HCT116 (cell line): ENCODE data around the gene DTNBP1. TPM values are rescaled to one million over a fixed set of nuclear protein-coding genes. Genes with fewer than 3 reads are reported as not detected.

Experiments
- ATAC-seq: fragments of 200-7000 bp; cut with Tn5 transposase; 2 replicates; pipeline ENCODE4 v1.9.1; 2020; ENCODE audit warnings: mild to moderate bottlenecking, moderate library complexity
- BruUV-seq: library from RNA; stranded (reverse); fragments of 400-500 nt; replicated peaks from 2 replicates; lab custom pipeline; 2021; lab: Mats Ljungman, UMichigan
- CTCF ChIA-PET: fragments of 300-600 bp; sonication (Branson Sonifier 250); formaldehyde crosslinking; loops from one replicate; lab custom pipeline; 2021; ENCODE audit warnings: antibody characterized with exemption; lab: Charles Lee
- POLR2A ChIA-PET: fragments of 300-600, 350-600 bp; sonication (Branson Sonifier 250); formaldehyde crosslinking; loops from one replicate; lab custom pipeline; 2021; ENCODE audit warnings: antibody characterized with exemption; lab: Charles Lee
- RAD21 ChIA-PET, 2 experiments: fragments of 300-600 bp; sonication (Branson Sonifier 250); formaldehyde crosslinking; loops; one replicate each; lab custom pipeline; 2023; ENCODE audit warnings: low total read pairs in 2 of 2; ENCODE audit not compliant: uncharacterized antibody in 2 of 2, unreplicated experiment in 2 of 2, low non-redundant PET in 1 of 2; lab: Charles Lee
- DNase-seq: peaks from one replicate; pipeline ENCODE4 v3.0.0-alpha.2; 2010; ENCODE audit warnings: low read depth, low spot score
- H2AFZ ChIP-seq: fragments of 200-600 bp; shearing (Covaris generic), sonication (generic); 2 replicates; pipeline ENCODE4 v1.6.1; 2017; ENCODE audit warnings: low read depth, mixed run types, mixed read lengths, antibody characterized with exemption, low read length; ENCODE audit not compliant: poor library complexity, severe bottlenecking
- H3K27ac ChIP-seq: 2 replicates; pipeline ENCODE4 v1.5.1; 2012; ENCODE audit warnings: low read depth, low read length
- H3K27me3 ChIP-seq: fragments of 200-600 bp; sonication (generic); 2 replicates; pipeline ENCODE4 v1.6.1; 2016; ENCODE audit warnings: mixed run types, low read length, mixed read lengths; ENCODE audit not compliant: insufficient read depth
- H3K36me3 ChIP-seq, 2 experiments: fragments of 200-500 bp in 1 of 2; fragments of 200-600 bp in 1 of 2; sonication (Bioruptor generic) in 1 of 2; sonication (generic) in 1 of 2; 2 replicates each; pipeline versions ENCODE4 v1.5.1 to v1.6.1; 2014 to 2016; ENCODE audit warnings: low read length in 2 of 2, inconsistent platforms in 1 of 2, mixed read lengths in 1 of 2, mixed run types in 1 of 2; ENCODE audit not compliant: insufficient read depth in 2 of 2, control insufficient read depth in 1 of 2
- H3K4me1 ChIP-seq, 2 experiments: fragments of 200-600 bp in 1 of 2; sonication (generic) in 1 of 2; 2 replicates each; pipeline versions ENCODE4 v1.5.1 to v1.6.1; 2012 to 2017; ENCODE audit warnings: low read length in 2 of 2, inconsistent platforms in 1 of 2, mild to moderate bottlenecking in 1 of 2, mixed read lengths in 1 of 2, mixed run types in 1 of 2, moderate library complexity in 1 of 2; ENCODE audit not compliant: insufficient read depth in 2 of 2, control insufficient read depth in 1 of 2
- H3K4me2 ChIP-seq: fragments of 200-600 bp; sonication (generic); 2 replicates; pipeline ENCODE4 v1.6.1; 2017; ENCODE audit warnings: mixed run types, low read length, mixed read lengths
- H3K4me3 ChIP-seq, 2 experiments: fragments of 200-600 bp in 1 of 2; sonication (generic) in 1 of 2; replicated peaks in 1 of 2; 2 replicates each; pipeline ENCODE4 v1.5.1; 2011 to 2016; ENCODE audit warnings: low read length in 2 of 2, control low read depth in 1 of 2, low read depth in 1 of 2, mild to moderate bottlenecking in 1 of 2, mixed read lengths in 1 of 2, mixed run types in 1 of 2
- H3K79me2 ChIP-seq: fragments of 200-600 bp; sonication (generic); 2 replicates; pipeline ENCODE4 v1.6.1; 2017; ENCODE audit warnings: mild to moderate bottlenecking, mixed run types, low read length, moderate library complexity, mixed read lengths; ENCODE audit not compliant: insufficient read depth
- H3K9ac ChIP-seq: fragments of 200-600 bp; sonication (generic); 2 replicates; pipeline ENCODE4 v1.6.1; 2016; ENCODE audit warnings: low read length, mixed read lengths
- H3K9me2 ChIP-seq: fragments of 200-600 bp; sonication (generic), shearing (Covaris generic); 2 replicates; pipeline ENCODE4 v1.6.1; 2017; ENCODE audit warnings: mixed run types, mild to moderate bottlenecking, moderate library complexity; ENCODE audit not compliant: insufficient read depth
- H3K9me3 ChIP-seq, 2 experiments: fragments of 200-500 bp in 1 of 2; fragments of 200-600 bp in 1 of 2; sonication (Bioruptor generic) in 1 of 2; sonication (generic) in 1 of 2; 2 replicates each; pipeline ENCODE4 v1.6.1; 2014 to 2017; ENCODE audit warnings: low read length in 2 of 2, mixed read lengths in 2 of 2, inconsistent platforms in 1 of 2, low read depth in 1 of 2, mild to moderate bottlenecking in 1 of 2, mixed run types in 1 of 2, moderate library complexity in 1 of 2; ENCODE audit not compliant: control insufficient read depth in 1 of 2, insufficient read depth in 1 of 2
- H4K20me1 ChIP-seq: fragments of 200-600 bp; sonication (generic), shearing (Covaris generic); 2 replicates; pipeline ENCODE4 v1.6.1; 2017; ENCODE audit warnings: mixed run types, mild to moderate bottlenecking, moderate library complexity; ENCODE audit not compliant: insufficient read depth
- CBX3 ChIP-seq: IDR thresholded peaks from 2 replicates; pipeline ENCODE4 v1.6.1; 2012; ENCODE audit warnings: low read depth
- EGR1 ChIP-seq: IDR thresholded peaks from 2 replicates; pipeline ENCODE4 v1.6.1; 2012; ENCODE audit warnings: low read depth
- EZH2 ChIP-seq: fragments of 200-600 bp; sonication (generic); IDR thresholded peaks from 2 replicates; pipeline ENCODE4 v1.6.1; 2017; ENCODE audit warnings: antibody characterized with exemption, mixed run types
- EZH2phosphoT487 ChIP-seq: fragments of 200-600 bp; IDR thresholded peaks from 2 replicates; pipeline ENCODE4 v1.6.1; 2018; ENCODE audit warnings: antibody characterized with exemption, borderline replicate concordance
- FOSL1 ChIP-seq: IDR thresholded peaks from 2 replicates; pipeline ENCODE4 v1.6.1; 2012; ENCODE audit warnings: low read depth
- JUND ChIP-seq: IDR thresholded peaks from 2 replicates; pipeline ENCODE4 v1.6.1; 2012
- POLR2AphosphoS5 ChIP-seq: IDR thresholded peaks from 2 replicates; pipeline ENCODE4 v1.6.1; 2011; ENCODE audit warnings: mild to moderate bottlenecking, low read depth, low read length, moderate library complexity
- RAD21 ChIP-seq: IDR thresholded peaks from 2 replicates; pipeline ENCODE4 v1.6.1; 2012; ENCODE audit warnings: low read depth, mild to moderate bottlenecking
- SP1 ChIP-seq: IDR thresholded peaks from 2 replicates; pipeline ENCODE4 v1.6.1; 2012; ENCODE audit warnings: low read depth
- SRF ChIP-seq: IDR thresholded peaks from 2 replicates; pipeline ENCODE4 v1.6.1; 2012; ENCODE audit warnings: low read depth
- YY1 ChIP-seq: IDR thresholded peaks from 2 replicates; pipeline ENCODE4 v1.6.1; 2011; ENCODE audit warnings: low read length, low read depth, moderate library complexity, mild to moderate bottlenecking; ENCODE audit not compliant: insufficient replicate concordance; ENCODE audit errors: extremely low read depth
- intact Hi-C: fragments of 100-400 bp; cut with micrococcal nuclease; formaldehyde crosslinking; loops from 2 replicates; pipeline ENCODE4 v1.10.0; 2022
- total RNA-seq: library from RNA; stranded (reverse); gene quantifications from one replicate; pipeline ENCODE4 v1.2.1, GENCODE V29; 2021; ENCODE audit not compliant: unreplicated experiment
- TF ChIP-seq, protein P1 (sequence below): IDR thresholded peaks from 2 replicates; pipeline ENCODE4 v1.6.1; 2012
- TF ChIP-seq, protein P2 (sequence below): IDR thresholded peaks from 2 replicates; pipeline ENCODE4 v1.6.1; 2012; ENCODE audit warnings: low read depth
- TF ChIP-seq, protein P3 (sequence below), 3 experiments: fragments of 200-600 bp in 1 of 3; sonication (generic) in 1 of 3; IDR thresholded peaks in 2 of 3; conservative IDR thresholded peaks in 1 of 3; 2 replicates each; pipeline ENCODE4 v1.5.1; 2012 to 2017; ENCODE audit warnings: low read depth in 2 of 3, low read length in 2 of 3, antibody characterized with exemption in 1 of 3, borderline replicate concordance in 1 of 3, control low read depth in 1 of 3, mild to moderate bottlenecking in 1 of 3, mixed read lengths in 1 of 3, mixed run types in 1 of 3, moderate library complexity in 1 of 3; ENCODE audit not compliant: insufficient read depth in 1 of 3
- TF ChIP-seq, protein P4 (sequence below): IDR thresholded peaks from 2 replicates; pipeline ENCODE4 v1.6.1; 2012

Gene DTNBP1
- total RNA-seq, 1 experiment from 2014 or later: 16.7 TPM

DNA sequence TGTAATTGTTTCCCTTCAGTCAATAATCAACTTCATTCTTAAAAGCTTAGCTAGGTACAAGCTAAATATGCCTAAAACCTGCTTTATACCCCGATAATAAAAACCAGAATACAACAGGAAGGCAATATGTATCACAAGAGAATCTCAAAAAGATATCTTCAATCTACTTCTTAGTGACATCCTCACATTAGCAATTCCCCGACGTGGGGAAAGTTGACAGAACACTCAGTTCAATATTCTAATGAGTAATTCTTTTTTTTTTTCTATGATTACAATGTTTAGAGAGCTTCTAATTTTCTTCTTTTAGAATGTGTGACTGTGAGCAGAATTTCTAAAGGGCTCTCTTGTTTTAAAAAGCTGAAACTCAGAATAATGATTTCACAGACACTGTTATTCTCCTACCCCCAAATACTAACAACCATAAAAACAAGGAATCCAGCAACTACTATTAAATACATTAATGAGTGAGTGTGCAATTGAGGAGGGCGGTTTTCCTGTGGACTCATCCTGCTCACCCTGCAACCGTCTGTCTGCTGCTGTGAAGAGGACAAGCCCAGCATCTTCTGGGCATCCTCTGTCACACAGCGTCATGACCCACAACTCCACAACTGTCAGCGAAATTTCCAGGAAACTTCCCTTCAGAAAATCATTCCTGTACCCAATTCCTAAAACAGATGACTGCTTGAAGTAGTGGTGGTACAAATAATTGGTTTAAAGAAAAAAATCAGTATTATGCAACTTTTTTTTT is 68.1 kb downstream of the DTNBP1 start:
- no peaks in the 10 kb centered on the region for H3K79me2 ChIP-seq
- no peak overlapping the region for H3K9ac ChIP-seq
- ChIA-PET POLR2A (no interaction called here), RAD21 (no interaction called here), CTCF (no interaction called here)
- peaks cover 2 to 7% of the 10 kb centered on the region in 2 experiments; a peak in 3 of 4 replicates for H3K4me1 ChIP-seq
- no peak for DNase-seq
- no TSS peak for BruUV-seq
- H4K20me1 ChIP-seq: no peaks in the 10 kb centered on the region
- H3K36me3 ChIP-seq: no peaks in the 10 kb centered on the region
- H3K4me3 ChIP-seq: no peak overlapping the region
- no peaks in the 10 kb centered on the region for H3K9me3 ChIP-seq
- TF ChIP-seq, protein P1, sequence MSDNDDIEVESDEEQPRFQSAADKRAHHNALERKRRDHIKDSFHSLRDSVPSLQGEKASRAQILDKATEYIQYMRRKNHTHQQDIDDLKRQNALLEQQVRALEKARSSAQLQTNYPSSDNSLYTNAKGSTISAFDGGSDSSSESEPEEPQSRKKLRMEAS: no peak
- no peak for TF ChIP-seq EGR1
- no peak for TF ChIP-seq JUND
- TF ChIP-seq RAD21: no peak
- TF ChIP-seq SP1: no peak
- TF ChIP-seq, protein P2, sequence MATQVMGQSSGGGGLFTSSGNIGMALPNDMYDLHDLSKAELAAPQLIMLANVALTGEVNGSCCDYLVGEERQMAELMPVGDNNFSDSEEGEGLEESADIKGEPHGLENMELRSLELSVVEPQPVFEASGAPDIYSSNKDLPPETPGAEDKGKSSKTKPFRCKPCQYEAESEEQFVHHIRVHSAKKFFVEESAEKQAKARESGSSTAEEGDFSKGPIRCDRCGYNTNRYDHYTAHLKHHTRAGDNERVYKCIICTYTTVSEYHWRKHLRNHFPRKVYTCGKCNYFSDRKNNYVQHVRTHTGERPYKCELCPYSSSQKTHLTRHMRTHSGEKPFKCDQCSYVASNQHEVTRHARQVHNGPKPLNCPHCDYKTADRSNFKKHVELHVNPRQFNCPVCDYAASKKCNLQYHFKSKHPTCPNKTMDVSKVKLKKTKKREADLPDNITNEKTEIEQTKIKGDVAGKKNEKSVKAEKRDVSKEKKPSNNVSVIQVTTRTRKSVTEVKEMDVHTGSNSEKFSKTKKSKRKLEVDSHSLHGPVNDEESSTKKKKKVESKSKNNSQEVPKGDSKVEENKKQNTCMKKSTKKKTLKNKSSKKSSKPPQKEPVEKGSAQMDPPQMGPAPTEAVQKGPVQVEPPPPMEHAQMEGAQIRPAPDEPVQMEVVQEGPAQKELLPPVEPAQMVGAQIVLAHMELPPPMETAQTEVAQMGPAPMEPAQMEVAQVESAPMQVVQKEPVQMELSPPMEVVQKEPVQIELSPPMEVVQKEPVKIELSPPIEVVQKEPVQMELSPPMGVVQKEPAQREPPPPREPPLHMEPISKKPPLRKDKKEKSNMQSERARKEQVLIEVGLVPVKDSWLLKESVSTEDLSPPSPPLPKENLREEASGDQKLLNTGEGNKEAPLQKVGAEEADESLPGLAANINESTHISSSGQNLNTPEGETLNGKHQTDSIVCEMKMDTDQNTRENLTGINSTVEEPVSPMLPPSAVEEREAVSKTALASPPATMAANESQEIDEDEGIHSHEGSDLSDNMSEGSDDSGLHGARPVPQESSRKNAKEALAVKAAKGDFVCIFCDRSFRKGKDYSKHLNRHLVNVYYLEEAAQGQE: no peak
- no peak for TF ChIP-seq CBX3
- TF ChIP-seq, protein P3, sequence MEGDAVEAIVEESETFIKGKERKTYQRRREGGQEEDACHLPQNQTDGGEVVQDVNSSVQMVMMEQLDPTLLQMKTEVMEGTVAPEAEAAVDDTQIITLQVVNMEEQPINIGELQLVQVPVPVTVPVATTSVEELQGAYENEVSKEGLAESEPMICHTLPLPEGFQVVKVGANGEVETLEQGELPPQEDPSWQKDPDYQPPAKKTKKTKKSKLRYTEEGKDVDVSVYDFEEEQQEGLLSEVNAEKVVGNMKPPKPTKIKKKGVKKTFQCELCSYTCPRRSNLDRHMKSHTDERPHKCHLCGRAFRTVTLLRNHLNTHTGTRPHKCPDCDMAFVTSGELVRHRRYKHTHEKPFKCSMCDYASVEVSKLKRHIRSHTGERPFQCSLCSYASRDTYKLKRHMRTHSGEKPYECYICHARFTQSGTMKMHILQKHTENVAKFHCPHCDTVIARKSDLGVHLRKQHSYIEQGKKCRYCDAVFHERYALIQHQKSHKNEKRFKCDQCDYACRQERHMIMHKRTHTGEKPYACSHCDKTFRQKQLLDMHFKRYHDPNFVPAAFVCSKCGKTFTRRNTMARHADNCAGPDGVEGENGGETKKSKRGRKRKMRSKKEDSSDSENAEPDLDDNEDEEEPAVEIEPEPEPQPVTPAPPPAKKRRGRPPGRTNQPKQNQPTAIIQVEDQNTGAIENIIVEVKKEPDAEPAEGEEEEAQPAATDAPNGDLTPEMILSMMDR (IDR thresholded peaks at IDR 0.05 in 2 of 3, conservative IDR thresholded peaks at IDR 0.05 in 1 of 3; ENCODE audit: borderline replicate concordance in 1 of 3, insufficient read depth in 1 of 3, low read depth in 2 of 3, low read length in 2 of 3): no peak
- TF ChIP-seq, protein P4, sequence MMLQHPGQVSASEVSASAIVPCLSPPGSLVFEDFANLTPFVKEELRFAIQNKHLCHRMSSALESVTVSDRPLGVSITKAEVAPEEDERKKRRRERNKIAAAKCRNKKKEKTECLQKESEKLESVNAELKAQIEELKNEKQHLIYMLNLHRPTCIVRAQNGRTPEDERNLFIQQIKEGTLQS: no peak
- TF ChIP-seq FOSL1: no peak
- TF ChIP-seq EZH2: no peak
- TF ChIP-seq YY1: no peak
- TF ChIP-seq EZH2phosphoT487: no peak
- TF ChIP-seq POLR2AphosphoS5: no peak
- no peak for TF ChIP-seq SRF
- no peak overlapping the region for H3K4me2 ChIP-seq
- H3K27ac ChIP-seq: no peak overlapping the region
- H3K9me2 ChIP-seq: no peaks in the 10 kb centered on the region
- ATAC-seq: no peak
- intact Hi-C loops: no loop called here
- H3K27me3 ChIP-seq: no peaks in the 10 kb centered on the region
- H2AFZ ChIP-seq: no peak overlapping the region
